H9 (cell line): ENCODE measurements around the gene PLG. TPM values are rescaled to one million over a fixed set of nuclear protein-coding genes. Genes with fewer than 3 reads are reported as not detected.
"Not testable (repeated sequence)": the region's sequence is repeated elsewhere in the genome, so short reads cannot be mapped to it uniquely, and the experiment has no call there.

Experiments used
- DNase-seq: peaks from one replicate; pipeline ENCODE4 v3.0.0-alpha.2; 2017
- H2AFZ ChIP-seq: one replicate; pipeline ENCODE4 v1.6.1; 2013; ENCODE audit warnings: mild to moderate bottlenecking, low read length, control low read depth, moderate library complexity
- H2AK5ac ChIP-seq: 2 replicates; pipeline ENCODE4 v1.6.1; 2013; ENCODE audit warnings: low read length, control low read depth, mixed read lengths; ENCODE audit not compliant: insufficient read length
- H2BK120ac ChIP-seq: one replicate; pipeline ENCODE4 v1.6.1; 2013; ENCODE audit warnings: low read depth, mild to moderate bottlenecking, low read length, control low read depth, inconsistent platforms; ENCODE audit not compliant: poor library complexity, severe bottlenecking
- H2BK12ac ChIP-seq: 2 replicates; pipeline ENCODE4 v1.6.1; 2013; ENCODE audit warnings: low read length, control low read depth, mixed read lengths, low read depth; ENCODE audit not compliant: insufficient read length
- H2BK15ac ChIP-seq: 2 replicates; pipeline ENCODE4 v1.6.1; 2013; ENCODE audit warnings: low read depth, low read length, control low read depth
- H2BK20ac ChIP-seq: one replicate; pipeline ENCODE4 v1.6.1; 2013; ENCODE audit warnings: low read depth, mild to moderate bottlenecking, low read length, control low read depth, inconsistent platforms; ENCODE audit not compliant: poor library complexity, severe bottlenecking
- H2BK5ac ChIP-seq: 2 replicates; pipeline ENCODE4 v1.6.1; 2013; ENCODE audit warnings: low read length, control low read depth, mixed read lengths; ENCODE audit not compliant: insufficient read length
- H3K14ac ChIP-seq: 2 replicates; pipeline ENCODE4 v1.6.1; 2013; ENCODE audit warnings: low read length, control low read depth; ENCODE audit not compliant: insufficient read depth
- H3K18ac ChIP-seq: 2 replicates; pipeline ENCODE4 v1.6.1; 2013; ENCODE audit warnings: low read depth, mild to moderate bottlenecking, mixed read lengths, low read length, control low read depth; ENCODE audit not compliant: insufficient read length
- H3K23ac ChIP-seq: 2 replicates; pipeline ENCODE4 v1.6.1; 2013; ENCODE audit warnings: low read length, control low read depth, mixed read lengths, low read depth; ENCODE audit not compliant: insufficient read length
- H3K23me2 ChIP-seq: 2 replicates; pipeline ENCODE4 v1.6.1; 2013; ENCODE audit warnings: low read depth, mild to moderate bottlenecking, mixed read lengths, low read length, control low read depth; ENCODE audit not compliant: insufficient read length, poor library complexity, severe bottlenecking
- H3K27ac ChIP-seq: 2 replicates; pipeline ENCODE4 v1.5.1; 2013; ENCODE audit warnings: low read length, control low read depth, mixed read lengths, low read depth; ENCODE audit not compliant: insufficient read length
- H3K27me3 ChIP-seq: 2 replicates; pipeline ENCODE4 v1.6.1; 2013; ENCODE audit warnings: low read length, control low read depth, inconsistent platforms; ENCODE audit not compliant: insufficient read depth
- H3K4ac ChIP-seq: 2 replicates; pipeline ENCODE4 v1.6.1; 2013; ENCODE audit warnings: low read depth, mild to moderate bottlenecking, control low read depth, inconsistent platforms, low read length, moderate library complexity
- H3K4me1 ChIP-seq: 2 replicates; pipeline ENCODE4 v1.6.1; 2013; ENCODE audit warnings: low read length, control low read depth, inconsistent platforms; ENCODE audit not compliant: insufficient read depth
- H3K4me2 ChIP-seq: 2 replicates; pipeline ENCODE4 v1.6.1; 2013; ENCODE audit warnings: low read length, control low read depth, mixed read lengths; ENCODE audit not compliant: insufficient read length, insufficient read depth
- H3K56ac ChIP-seq: 2 replicates; pipeline ENCODE4 v1.6.1; 2013; ENCODE audit warnings: low read depth, mild to moderate bottlenecking, mixed read lengths, low read length, control low read depth; ENCODE audit not compliant: insufficient read length
- H3K79me1 ChIP-seq: 2 replicates; pipeline ENCODE4 v1.6.1; 2013; ENCODE audit warnings: low read depth, mild to moderate bottlenecking, moderate library complexity, low read length, control low read depth, inconsistent platforms; ENCODE audit not compliant: insufficient read depth, poor library complexity, severe bottlenecking
- H3K79me2 ChIP-seq: 2 replicates; pipeline ENCODE4 v1.6.1; 2013; ENCODE audit warnings: low read length, control low read depth, inconsistent platforms; ENCODE audit not compliant: insufficient read depth
- H3K9ac ChIP-seq: 2 replicates; pipeline ENCODE4 v1.6.1; 2013; ENCODE audit warnings: low read length, control low read depth, mixed read lengths; ENCODE audit not compliant: insufficient read length; ENCODE audit errors: extremely low read depth
- H3K9me3 ChIP-seq: one replicate; pipeline ENCODE4 v1.6.1; 2013; ENCODE audit warnings: low read depth, low read length, inconsistent platforms; ENCODE audit not compliant: control insufficient read depth
- H3T11ph ChIP-seq: one replicate; pipeline ENCODE4 v1.6.1; 2013; ENCODE audit warnings: mild to moderate bottlenecking, low read length, control low read depth, inconsistent platforms
- H4K20me1 ChIP-seq: one replicate; pipeline ENCODE4 v1.6.1; 2013; ENCODE audit not compliant: control insufficient read depth, insufficient read length, insufficient read depth
- H4K5ac ChIP-seq: 2 replicates; pipeline ENCODE4 v1.6.1; 2013; ENCODE audit warnings: low read depth, mild to moderate bottlenecking, mixed read lengths, low read length, control low read depth; ENCODE audit not compliant: insufficient read length
- H4K8ac ChIP-seq: replicated peaks from 2 replicates; pipeline ENCODE4 v1.6.1; 2013; ENCODE audit warnings: low read length, control low read depth, mixed read lengths, low read depth; ENCODE audit not compliant: insufficient read length
- H4K91ac ChIP-seq: 2 replicates; pipeline ENCODE4 v1.6.1; 2013; ENCODE audit warnings: low read depth, mild to moderate bottlenecking, moderate library complexity, mixed read lengths, low read length, control low read depth; ENCODE audit not compliant: insufficient read length
- H3K27ac Mint-ChIP-seq, 3 experiments: 2 replicates in 2 of 3; 3 replicates in 1 of 3; pipeline ENCODE4 v1.8.0; 2020 to 2021; ENCODE audit warnings: mixed read lengths in 3 of 3, mild to moderate bottlenecking in 1 of 3, moderate library complexity in 1 of 3
- H3K27me3 Mint-ChIP-seq: 2 replicates; pipeline ENCODE4 v1.8.0; 2021; ENCODE audit warnings: low read depth, mild to moderate bottlenecking, moderate library complexity, mixed read lengths
- H3K36me3 Mint-ChIP-seq, 3 experiments: 2 replicates in 2 of 3; 3 replicates in 1 of 3; pipeline ENCODE4 v1.8.0; 2020 to 2021; ENCODE audit warnings: low read depth in 3 of 3, mixed read lengths in 3 of 3; ENCODE audit not compliant: insufficient read depth in 1 of 3
- H3K4me1 Mint-ChIP-seq, 2 experiments: 2 replicates each; pipeline ENCODE4 v1.8.0; 2020; ENCODE audit warnings: mixed read lengths in 2 of 2
- H3K4me3 Mint-ChIP-seq, 2 experiments: 2 replicates in 1 of 2; 3 replicates in 1 of 2; pipeline ENCODE4 v1.8.0; 2020 to 2021; ENCODE audit warnings: mild to moderate bottlenecking in 2 of 2, mixed read lengths in 2 of 2, moderate library complexity in 1 of 2
- H3K9me3 Mint-ChIP-seq, 2 experiments: 2 replicates in 1 of 2; 3 replicates in 1 of 2; pipeline ENCODE4 v1.8.0; 2020; ENCODE audit warnings: mild to moderate bottlenecking in 2 of 2, mixed read lengths in 2 of 2, moderate library complexity in 1 of 2
- WGBS: extraction: QIAGEN DNeasy Blood & Tissue Kit; methylation state at CpG from one replicate; pipeline ENCODE4 v1.1.7; 2013; ENCODE audit warnings: missing lambda C conversion rate, low lambda C conversion rate, mixed read lengths; ENCODE audit not compliant: insufficient read length; ENCODE audit errors: extremely low coverage; 5-methylcytosine and 5-hydroxymethylcytosine counted together
- total RNA-seq: library from RNA; stranded (reverse); gene quantifications from 2 replicates; pipeline ENCODE4 v1.2.1, GENCODE V29; 2021
- TF ChIP-seq, protein P1 (sequence below): fragments of 200-600 bp; sonication (generic); conservative IDR thresholded peaks from 3 replicates; pipeline ENCODE4 v1.8.0; 2021; ENCODE audit warnings: antibody characterized with exemption, mild to moderate bottlenecking

PLG gene
- total RNA-seq, 1 experiment from 2014 or later, result not detected

DNA sequence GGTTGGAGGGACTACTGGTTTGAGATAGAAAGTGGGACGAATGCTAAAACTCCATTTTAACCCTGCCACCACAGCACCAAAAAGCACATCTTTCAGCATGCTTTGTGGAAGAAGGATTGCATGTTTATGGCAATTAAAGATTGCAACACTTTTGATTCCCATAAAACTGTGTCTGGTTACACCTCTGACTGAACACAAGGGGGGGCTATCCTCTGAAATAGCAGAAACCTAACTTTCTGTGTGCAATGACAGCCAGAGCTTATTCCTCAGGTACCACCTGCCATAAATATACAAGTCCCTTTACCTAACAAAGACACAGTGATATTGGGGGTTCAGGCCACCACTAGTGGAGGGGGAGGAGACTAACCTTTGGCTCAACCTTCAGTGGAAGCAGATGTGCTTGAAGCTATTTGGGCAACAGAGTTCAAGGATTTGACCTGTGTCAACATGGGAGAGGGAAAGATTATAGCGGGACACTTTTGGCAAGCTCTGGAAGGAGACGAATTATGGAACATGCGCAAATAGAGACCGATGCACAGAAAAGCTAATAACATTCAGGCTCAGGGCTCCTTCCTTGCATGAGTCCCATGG is 9.6 kb upstream of the PLG start:
- H3K4me3 Mint-ChIP-seq, result no peak overlapping the region; a peak in 1 of 5 replicates
- Histone ChIP-seq H3K79me2 (no peaks in the 10 kb centered on the region), H2BK12ac (no peak overlapping the region), H3K18ac (no peak overlapping the region), H3K23me2 (no peaks in the 10 kb centered on the region), H3K4me2 (no peak overlapping the region), H3K23ac (no peak overlapping the region), H2AFZ (no peak overlapping the region), H3K9me3 (no peaks in the 10 kb centered on the region), H3K4me1 (no peaks in the 10 kb centered on the region), H2BK15ac (no peak overlapping the region), H2BK120ac (no peak overlapping the region), H3K27ac (no peak overlapping the region), H3T11ph (no peak overlapping the region), H3K79me1 (no peaks in the 10 kb centered on the region), H2BK5ac (no peak overlapping the region), H2BK20ac (no peak overlapping the region), H2AK5ac (no peak overlapping the region), H4K20me1 (no peaks in the 10 kb centered on the region), H3K27me3 (no peaks in the 10 kb centered on the region), H3K56ac (no peak overlapping the region), H4K5ac (no peak overlapping the region), H3K4ac (no peak overlapping the region), H3K14ac (no peak overlapping the region), H3K9ac (no peak overlapping the region), H4K8ac (no peak overlapping the region), H4K91ac (no peak overlapping the region)
- H3K27ac Mint-ChIP-seq, result no peak overlapping the region
- H3K9me3 Mint-ChIP-seq, result peaks cover 14 to 17% of the 10 kb centered on the region in 2 experiments
- WGBS, result no CpG with 5 or more reads among the region's 5 CpGs
- no peak for DNase-seq
- TF ChIP-seq, protein P1, sequence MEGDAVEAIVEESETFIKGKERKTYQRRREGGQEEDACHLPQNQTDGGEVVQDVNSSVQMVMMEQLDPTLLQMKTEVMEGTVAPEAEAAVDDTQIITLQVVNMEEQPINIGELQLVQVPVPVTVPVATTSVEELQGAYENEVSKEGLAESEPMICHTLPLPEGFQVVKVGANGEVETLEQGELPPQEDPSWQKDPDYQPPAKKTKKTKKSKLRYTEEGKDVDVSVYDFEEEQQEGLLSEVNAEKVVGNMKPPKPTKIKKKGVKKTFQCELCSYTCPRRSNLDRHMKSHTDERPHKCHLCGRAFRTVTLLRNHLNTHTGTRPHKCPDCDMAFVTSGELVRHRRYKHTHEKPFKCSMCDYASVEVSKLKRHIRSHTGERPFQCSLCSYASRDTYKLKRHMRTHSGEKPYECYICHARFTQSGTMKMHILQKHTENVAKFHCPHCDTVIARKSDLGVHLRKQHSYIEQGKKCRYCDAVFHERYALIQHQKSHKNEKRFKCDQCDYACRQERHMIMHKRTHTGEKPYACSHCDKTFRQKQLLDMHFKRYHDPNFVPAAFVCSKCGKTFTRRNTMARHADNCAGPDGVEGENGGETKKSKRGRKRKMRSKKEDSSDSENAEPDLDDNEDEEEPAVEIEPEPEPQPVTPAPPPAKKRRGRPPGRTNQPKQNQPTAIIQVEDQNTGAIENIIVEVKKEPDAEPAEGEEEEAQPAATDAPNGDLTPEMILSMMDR, result peak; percentile 66
- H3K36me3 Mint-ChIP-seq, result peaks cover 8 to 11% (median 9%) of the 10 kb centered on the region in 3 experiments
- H3K27me3 Mint-ChIP-seq, result peaks cover 10% of the 10 kb centered on the region
- no peaks in the 10 kb centered on the region for H3K4me1 Mint-ChIP-seq

DNA sequence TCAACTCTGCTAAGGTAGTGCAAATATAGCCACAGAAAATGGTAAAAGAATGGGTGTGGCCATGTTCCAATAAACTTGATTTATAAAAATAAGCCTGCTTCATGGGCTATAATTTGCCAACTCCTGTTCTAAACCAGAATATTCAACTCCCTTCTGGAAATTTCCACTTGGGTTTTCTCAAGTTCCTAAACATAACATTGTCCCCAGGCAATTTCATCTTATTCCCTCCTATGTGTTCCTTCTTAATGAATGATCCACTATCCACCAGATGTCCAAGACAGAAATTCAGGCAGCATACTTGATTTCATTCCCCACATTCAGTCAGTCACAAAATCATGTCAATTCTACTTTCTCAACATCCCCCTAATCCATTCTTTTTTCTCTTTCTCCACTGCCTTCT is 7.0 kb upstream of the PLG start:
- not testable (repeated sequence) for H3K27ac Mint-ChIP-seq, H3K27ac ChIP-seq, H2BK20ac ChIP-seq, H3K18ac ChIP-seq, H3K4me2 ChIP-seq, H3K23ac ChIP-seq, H2AK5ac ChIP-seq, H3T11ph ChIP-seq, DNase-seq, H4K20me1 ChIP-seq, H3K79me1 ChIP-seq, H4K8ac ChIP-seq, H4K91ac ChIP-seq, H3K9ac ChIP-seq, H2BK12ac ChIP-seq, H4K5ac ChIP-seq, H3K9me3 ChIP-seq, H2BK15ac ChIP-seq, H3K4me1 ChIP-seq, H3K27me3 ChIP-seq, H2AFZ ChIP-seq, H3K4me1 Mint-ChIP-seq, H2BK120ac ChIP-seq, H3K14ac ChIP-seq, H2BK5ac ChIP-seq, H3K4me3 Mint-ChIP-seq, H3K23me2 ChIP-seq, H3K4ac ChIP-seq, H3K56ac ChIP-seq, H3K79me2 ChIP-seq
- peaks cover 14 to 17% of the 10 kb centered on the region in 2 experiments for H3K9me3 Mint-ChIP-seq
- peaks cover 10% of the 10 kb centered on the region for H3K27me3 Mint-ChIP-seq
- peaks cover 8 to 11% (median 9%) of the 10 kb centered on the region in 3 experiments for H3K36me3 Mint-ChIP-seq
